ENCODE results near the gene UBE2J1.
A peak's percentile ranks its signal among the peaks of the same experiment; 100 is the strongest.
"Not testable (repeated sequence)": the region's sequence is repeated elsewhere in the genome, so short reads cannot be mapped to it uniquely, and the experiment has no call there.

Gene UBE2J1, protein sequence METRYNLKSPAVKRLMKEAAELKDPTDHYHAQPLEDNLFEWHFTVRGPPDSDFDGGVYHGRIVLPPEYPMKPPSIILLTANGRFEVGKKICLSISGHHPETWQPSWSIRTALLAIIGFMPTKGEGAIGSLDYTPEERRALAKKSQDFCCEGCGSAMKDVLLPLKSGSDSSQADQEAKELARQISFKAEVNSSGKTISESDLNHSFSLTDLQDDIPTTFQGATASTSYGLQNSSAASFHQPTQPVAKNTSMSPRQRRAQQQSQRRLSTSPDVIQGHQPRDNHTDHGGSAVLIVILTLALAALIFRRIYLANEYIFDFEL

DNA sequence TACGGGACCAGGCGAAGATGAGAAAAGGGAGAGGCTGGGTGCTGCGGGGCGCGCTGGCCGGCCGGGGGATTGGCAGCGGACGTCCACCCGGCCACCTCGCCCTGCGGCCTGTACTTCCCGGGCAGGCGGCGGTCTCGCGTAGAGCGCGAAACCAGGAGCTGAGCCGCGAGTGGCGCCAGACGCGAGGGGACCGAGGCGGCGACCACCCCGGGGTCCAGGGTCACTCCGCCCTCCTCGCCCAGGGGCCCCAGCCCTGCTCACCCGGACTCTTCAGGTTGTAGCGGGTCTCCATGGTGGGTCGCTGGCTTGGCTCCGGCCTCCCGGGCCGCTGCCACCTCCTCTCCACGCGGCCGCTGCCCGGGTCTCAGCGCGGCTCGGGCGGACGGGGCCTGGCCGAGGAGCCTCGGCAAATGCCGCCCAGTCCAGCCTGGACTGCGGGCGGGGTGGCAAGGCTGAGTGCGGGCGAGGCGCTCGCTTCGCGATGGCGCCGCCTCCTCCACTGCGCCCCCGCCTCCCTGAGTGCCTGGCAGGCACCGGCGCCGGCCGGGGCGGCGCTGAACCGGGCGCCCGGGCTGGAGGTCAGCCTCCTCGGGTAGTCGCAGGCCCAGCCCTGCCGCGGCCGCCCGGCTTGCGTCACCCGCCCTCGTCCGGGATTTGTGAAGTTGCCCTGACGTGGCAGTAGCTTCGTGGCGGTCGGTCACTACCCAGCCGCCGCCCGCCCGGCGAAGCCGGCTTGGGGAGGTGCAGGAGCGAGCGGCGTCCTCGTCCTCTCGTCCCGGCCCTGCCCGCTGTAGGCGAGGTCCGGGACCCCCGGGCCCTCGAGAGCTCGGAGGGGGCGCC is at the start of gene UBE2J1:
Gene UBE2J1, minus strand, starts transcription at position 445 of the 840 bp plus-strand sequence. Its CDS starts 153 bp downstream, at position 292.
- DNase-seq = peak; percentile 94

DNA sequence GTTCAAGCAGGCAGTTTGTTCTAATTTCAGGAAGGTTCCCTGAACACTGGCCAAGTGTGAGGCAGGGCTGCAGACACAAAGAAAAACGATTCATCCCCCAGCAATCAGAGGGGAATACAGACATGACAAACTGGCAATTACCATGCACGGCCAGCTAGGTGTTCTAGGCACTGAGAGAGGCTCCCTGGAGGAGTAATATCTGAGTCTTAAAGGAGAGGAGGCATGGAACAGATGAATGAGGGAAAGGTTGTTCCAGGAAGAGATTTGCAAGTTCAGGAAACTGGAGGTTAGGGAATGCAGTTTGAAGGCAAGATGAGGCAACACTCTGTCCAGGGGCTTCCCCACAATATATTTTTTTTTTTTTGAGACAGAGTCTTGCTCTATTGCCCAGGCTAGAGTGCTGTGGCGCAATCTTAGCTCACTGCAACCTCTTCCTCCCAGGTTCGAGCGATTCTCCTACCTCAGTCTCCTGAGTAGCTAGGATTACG is 48.4 kb upstream of the UBE2J1 start:
- no peak for DNase-seq

DNA sequence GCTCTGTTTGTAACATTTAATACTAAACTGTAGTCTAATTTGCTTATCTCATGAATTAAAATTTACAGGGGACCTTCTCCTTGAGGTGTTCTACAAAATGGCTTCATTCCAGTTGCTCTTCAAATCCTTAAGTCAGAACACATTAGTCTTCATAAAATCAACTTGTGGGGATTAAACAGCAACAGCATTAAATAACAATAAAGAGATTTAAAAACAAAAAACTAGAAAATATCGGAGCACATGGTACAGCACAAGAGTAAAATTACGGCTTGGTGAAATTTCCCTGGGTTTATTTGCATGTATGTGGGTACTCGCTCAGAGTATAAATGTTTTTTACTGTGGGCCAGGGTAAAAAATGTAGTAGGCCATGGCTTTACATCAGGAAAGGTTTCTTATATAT is 47.5 kb upstream of the UBE2J1 start:
- no peak for DNase-seq

DNA sequence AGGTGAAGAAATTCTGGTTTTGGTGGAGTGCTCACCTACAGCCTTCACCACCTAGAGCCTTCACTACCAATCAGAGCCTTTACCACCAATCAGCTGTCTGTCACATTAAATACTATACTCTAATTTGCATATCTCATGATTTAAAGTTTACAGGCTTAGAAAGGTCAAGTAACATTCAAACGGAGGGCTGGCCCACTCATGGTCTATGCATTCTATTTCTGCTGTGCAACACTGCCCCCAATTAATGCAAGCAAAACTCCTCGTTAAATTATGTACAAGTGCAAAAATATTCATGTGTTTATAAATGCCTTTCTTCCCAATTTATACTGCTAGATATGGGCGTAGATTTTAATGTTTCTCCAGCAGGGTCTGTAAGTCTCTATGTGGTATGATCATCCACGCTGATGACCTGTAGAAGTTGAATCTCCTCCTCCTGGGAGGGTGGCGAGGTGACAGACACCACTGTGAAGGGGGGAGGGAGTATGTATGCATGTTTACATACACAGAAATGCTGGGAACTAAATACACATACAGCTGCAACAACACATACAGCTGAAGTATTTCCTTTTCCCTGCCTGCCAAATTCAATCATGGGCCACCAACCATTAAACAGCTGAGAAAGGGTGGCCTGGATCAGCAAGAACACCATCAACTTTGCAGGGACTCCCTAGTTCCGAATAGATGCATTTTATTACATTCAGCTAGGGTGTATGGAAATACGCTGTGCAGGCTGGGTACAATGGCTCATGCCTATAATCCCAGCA is 46.4 kb upstream of the UBE2J1 start:
- DNase-seq = no peak

DNA sequence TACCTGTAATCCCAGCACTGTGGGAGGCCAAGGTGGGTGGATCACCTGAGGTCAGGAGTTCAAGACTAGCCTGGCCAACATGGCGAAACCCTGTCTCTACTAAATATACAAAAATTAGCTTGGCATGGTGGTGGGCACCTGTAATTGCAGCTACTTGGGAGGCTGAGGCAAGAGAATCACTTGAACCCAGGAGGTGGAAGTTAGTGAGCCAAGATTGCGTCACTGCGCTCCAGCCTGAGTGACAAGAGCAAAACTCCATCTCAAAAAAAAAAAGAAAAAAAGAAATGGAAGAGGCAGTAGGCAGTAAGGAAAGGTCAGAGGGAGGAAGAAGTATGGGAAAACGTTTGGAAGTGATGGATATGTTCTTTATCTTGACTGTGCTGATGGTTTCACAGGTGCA is 45.4 kb upstream of the UBE2J1 start:
- not testable (repeated sequence) for DNase-seq

DNA sequence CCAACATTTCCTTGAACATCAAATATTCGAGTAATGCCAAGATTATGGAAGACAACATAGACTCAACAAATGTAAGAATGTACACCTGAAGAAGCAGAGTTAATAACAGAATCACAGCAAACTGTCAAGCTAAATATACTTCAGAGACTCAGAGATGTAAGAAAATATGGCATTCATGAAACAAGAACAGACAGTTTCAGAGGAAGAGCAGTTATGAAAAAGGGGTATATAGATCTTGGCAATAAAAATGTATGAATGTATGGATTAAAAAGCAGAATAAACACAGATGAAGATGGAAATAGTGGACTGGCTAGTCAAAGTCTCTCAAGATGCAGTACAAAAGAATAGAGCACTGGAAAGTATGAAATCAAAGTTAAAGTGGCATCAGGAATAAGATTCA is 41.1 kb upstream of the UBE2J1 start:
- DNase-seq = no peak

DNA sequence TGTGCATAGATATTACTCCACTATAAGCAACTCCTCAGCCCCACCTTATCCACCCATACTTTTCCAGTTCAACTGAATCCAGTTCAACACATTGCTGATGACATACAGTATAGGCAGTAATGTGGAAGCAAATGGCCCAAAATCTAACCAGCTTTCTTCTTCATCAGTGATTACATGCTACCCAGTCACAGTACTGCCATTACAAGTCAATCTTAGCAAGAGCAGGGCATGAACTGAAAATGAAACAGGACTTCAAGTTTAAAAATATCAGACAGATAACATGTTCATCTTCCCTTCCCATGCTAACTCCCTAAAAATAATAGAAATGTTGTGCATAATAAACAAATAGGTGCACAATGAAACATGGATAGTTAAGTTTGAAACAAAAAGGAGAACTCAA is 40.3 kb upstream of the UBE2J1 start:
- DNase-seq = no peak

DNA sequence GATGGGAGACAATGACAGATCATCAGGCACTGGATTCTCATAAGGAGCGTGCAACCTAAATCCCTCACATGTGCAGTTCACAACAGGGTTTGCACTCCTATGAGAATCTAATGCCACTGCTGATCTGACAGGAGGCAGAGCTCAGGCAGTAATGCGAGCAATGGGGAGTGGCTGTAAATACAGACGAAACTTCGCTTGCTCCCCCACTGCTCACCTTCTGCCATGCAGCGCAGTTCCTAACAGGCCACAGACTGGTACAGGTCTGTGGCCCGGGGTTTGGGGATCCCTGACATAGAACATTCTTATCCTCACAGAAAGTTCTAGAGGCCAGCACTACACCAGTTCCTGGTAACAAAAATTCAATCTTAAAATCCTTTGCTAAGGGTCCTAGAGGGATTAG is 36.3 kb upstream of the UBE2J1 start:
- no peak for DNase-seq

DNA sequence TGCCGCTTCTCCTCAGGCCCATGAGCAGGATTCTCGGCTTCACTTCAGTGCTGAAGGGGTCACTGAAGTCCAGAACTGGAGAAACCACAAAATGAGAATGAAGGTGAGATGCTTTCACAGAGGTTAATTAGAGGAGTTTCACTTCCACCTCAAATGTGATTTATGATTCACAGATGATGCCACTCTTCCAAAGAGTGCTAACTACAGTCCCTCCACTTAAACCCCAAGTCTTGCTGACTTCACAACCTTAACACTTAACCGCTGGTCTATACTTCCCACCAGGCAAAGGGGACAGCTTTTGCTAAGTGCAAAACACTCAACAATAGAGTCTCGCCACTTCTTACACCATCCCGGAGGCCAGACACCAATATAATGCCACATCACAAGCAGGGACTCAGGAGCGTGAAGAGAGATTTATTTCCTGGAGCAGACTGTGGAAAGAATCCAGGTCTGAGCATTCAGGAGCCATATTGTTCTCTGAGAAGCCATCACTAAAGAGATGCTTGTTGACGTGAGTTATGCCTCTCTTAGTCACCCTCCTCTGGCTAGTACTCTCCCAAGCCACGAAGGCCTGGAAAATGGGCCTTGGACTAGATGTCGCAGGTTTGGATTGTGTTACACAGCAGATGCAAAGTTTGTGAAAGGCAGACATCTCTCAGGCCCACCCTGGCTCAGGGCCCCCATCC is 35.1 kb upstream of the UBE2J1 start:
- DNase-seq = no peak

DNA sequence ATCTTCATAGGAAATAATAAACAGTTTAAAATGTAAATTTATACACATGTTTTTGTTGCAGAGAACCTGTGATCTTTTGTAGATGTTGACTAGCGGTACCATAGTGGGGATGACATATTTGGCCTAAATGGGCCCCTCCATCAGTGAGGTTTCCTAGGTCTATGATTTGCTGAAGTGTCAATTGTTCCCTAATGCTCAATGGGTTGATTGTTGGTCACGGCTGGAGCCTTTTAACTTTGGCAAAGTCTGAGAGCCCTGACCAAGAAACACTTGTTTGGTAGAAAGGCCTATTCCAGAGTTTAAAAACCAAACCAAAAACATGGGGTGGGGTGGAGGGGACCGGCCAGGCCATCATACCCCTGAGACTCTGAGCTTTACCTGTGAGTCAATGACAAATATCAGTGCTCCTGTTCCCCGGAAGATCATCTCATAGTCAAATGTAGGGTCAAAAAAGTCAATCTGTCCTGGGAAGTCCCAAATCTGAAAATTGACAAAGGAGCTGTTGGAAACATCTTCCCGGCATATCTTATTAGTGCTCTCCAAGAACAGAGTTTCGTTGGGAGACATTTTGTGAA is 34.5 kb upstream of the UBE2J1 start:
- no peak for DNase-seq

DNA sequence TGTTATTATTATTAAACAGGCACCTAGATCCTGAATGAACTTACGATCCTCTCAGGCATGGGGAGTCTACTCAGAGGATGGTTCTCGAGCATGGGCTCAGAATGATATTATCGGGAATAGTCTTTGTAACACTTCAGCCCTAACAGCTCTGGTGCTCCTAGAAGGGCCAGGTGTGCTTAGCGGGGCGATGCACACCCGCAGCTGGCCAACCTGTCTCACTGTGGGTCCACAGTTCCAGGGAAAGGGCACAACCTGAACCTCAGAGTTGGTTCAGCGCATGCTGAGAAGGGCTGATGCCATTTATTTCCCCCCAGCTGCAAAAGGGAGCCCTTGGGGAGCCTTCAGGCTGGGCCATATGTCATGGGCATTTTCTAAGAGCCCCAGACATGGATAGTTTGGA is 33.3 kb upstream of the UBE2J1 start:
- no peak for DNase-seq

DNA sequence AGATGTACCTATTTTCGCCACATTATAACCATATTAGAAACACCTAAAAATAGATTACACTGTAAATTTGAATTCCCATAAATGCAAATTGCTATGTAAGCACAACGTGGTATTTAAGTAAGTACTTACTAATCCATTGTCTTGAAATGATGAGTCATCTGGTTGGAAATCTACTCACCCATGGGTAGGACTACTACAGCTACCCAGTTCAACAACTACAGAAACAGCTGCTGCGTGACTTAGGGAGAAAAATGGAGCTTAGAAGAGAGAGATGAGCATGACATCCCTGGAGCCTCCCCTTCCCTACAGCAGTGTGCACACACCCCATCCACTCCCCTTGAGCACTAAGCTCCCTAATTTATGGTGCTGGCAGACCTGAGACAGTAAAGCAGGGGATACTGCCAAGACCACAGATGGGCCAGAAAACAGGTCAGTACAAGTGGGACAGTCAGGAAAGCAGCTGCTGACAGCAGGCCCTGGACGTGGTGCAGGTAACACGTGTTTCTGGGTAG is 32.7 kb upstream of the UBE2J1 start:
- no peak for DNase-seq

DNA sequence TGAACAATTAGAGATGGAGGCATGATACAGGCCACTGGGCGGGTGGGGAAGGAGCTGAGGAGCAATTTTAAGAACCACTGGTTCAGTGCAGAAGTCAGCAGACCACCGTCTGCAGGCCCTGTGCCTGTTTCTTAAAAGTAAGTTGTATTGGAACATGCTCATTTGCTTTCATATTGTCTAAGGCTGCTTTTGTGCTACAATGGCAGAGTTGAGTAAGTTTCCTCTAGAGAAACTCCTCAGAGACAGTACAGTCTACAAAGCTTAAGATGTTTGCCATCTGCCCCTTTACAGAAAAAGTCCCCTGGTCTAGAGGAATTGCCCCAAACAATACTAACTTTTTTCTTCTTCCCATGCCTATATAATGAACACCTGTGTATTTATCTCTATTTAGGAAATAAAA is 28.5 kb upstream of the UBE2J1 start:
- DNase-seq = no peak

DNA sequence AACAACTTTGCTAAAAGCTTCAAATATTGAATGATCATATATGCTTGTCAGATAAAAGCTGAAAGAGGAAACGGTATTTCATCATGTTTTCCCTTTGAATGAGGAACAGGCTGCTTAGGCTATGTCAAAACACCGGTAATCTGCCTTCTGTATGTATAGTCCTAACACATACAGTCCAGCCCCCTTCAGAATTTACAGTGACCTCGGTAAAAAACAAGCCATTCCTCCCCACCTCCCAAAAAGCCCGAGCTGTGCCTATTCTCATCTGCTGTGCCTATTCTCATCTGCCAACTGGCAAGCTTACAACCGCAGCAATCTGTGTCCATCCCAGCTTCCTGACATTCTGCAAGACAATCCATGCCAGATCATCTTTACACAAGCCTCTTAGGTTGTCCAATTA is 26.8 kb upstream of the UBE2J1 start:
- DNase-seq = no peak

DNA sequence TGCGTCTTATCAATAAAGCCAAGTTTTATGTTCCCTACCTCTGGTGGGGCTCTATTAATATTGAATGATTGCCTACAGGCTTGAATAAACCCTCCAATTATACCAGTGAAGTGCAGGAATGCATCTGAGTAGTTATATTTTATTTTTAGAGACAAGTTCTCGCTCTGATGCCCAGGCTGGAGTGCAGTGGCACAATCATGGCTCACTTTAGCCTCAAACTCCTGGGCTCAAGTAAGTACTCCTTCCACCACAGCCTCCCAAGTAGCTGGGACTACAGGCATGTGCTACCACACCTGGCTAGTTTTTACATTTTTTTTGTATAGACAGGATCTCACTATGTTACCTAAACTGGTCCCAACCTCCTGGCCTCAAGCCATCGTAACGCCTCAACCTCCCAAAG is 26.1 kb upstream of the UBE2J1 start:
- DNase-seq = no peak

DNA sequence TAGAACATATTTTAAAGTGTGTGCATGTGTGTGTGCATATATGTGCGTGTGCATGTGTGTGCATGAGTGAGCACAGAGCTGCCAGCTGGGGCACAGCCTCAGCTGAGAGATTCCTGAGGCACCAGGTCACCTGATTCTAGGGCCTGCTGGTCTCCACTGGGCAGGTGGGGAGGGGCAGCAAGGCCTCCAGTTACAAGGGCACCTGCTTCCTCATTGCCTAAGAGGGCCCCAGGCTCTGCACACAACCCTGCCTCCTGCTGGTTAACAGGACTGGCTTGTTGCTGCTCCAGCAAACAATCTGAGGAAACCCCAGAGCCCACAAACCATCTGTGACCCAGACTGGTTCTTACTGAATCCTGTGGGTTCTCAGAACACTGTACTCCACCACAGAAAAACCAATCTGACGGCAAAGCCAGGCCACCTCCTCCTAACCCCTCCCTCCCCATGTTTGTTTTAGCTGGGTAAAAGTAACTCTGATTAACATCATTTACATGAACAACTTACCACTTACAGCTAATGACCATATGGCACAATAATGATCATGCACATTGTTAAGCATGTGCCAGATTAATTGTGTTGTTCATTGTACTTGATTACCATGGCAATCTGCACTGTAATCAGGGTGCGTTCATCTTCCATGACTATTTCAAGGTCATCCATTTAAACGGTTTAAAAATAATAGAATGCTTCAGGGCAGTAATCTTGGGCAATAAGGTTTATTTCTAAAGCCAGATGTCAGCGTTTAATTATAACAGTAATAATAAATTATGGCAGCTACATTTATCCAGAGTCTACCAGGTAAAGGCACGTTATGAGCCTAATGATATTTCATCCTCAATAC is 23.1 kb upstream of the UBE2J1 start:
- DNase-seq = peak; percentile 83

DNA sequence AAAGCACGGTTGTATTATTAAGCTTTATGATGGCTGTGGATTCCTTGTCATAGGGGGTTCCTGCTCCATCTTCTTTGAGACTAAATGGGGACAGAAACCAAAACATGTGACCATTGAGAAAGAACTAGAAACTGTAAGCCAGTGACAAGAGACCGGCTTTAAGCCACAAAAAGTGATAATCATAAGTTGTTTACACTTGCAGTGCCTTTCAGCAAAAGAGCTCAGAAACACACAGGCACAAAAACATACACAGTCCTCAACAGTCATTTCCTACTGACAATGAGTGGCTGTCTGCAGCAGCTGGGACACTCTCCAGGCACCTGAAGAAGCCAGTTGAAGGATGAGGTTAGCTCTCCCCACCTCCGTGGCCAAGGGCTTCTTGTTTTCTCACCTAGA is 20.0 kb upstream of the UBE2J1 start:
- no peak for DNase-seq

DNA sequence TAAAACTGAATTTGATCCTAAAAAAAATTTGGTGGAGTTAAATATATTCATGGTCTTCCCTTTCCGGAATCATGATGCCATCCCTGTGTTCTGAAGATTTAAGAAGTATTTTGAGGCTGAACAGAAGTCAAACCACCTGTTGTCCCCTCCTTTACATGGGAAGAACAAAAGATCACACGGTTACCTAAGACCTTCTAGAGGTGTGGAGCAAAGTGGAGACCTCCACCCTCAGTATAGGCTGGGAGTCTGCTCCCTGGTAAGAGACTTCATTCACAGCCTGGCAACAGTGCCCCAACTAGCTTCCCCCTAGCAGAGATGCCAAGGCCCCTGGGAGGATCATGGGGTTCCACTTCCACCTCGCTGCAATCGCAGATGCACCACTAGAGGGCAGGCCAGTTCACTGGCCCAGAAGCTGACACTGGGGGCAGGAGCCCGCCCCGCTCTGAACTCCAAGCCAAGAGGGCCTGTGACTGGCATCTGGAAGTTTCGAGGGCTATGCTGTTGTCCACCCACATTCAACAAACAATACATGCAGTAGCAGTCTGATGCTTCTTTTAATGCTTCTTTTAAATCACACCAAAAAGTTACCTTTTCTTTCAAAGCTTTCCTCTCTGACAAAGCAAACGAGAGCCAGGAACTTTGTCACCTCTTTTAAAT is 19.5 kb upstream of the UBE2J1 start:
- DNase-seq = peak; percentile 82

DNA sequence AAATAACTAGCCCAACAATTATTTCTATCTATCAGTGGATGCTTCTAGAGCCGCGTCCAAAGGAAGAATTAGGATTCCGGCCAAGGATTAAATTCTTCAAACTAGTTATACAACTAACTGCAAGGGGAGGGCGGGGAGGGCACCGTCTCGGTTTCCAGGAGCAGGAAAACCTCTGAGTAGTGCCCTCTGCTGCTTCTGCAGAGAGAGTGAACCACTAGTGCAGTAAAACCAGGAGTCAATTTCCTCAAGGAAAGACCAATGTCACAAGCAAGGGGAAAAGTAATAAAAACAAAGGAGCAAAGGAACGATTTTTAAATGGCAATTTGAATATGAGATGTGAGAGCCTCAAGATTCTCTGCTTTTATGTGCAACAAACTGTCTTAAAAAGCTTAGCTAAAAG is 16.5 kb upstream of the UBE2J1 start:
- DNase-seq = no peak

DNA sequence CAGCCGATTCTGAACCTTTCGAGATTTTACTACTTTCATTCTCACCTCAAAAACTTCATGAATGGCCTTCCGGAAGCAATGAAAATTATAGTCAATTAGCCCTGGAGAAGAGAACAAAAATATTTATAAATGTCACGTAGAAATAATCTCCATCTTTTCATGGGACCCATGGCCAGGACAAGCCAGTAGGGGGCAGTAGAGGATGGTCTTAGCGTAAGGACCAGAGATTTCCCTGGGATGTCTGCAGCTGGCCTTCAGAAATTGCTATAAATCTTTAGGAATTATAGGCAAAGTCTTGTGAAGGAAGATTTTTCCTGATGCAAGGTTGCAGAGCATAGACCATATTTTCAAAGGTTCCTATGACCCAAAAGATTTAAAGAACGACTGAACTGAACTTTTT is 15.6 kb upstream of the UBE2J1 start:
- DNase-seq = peak; percentile 88

DNA sequence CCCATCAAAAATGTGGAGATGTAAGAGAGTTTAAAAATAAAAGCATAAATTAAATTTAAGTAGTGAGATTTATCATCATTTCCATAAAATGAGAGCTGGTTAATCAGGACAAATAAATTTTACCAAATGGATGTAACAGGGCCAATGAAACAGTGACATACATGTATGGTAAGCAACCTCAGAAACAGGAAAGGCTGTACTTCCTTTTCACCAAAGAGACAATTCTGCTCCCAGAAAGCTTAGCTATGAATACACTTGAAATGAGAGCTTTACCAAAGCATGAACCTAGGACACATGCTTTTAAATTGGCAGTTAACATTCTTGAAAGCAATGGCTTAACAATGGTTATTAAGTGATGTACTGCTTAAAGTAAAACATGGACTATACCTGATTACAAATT is 12.1 kb upstream of the UBE2J1 start:
- no peak for DNase-seq
